ENCODE results near the gene TMEM186.
"Not testable (repeated sequence)": the region's sequence is repeated elsewhere in the genome, so short reads cannot be mapped to it uniquely, and the experiment has no call there.

Gene TMEM186

DNA sequence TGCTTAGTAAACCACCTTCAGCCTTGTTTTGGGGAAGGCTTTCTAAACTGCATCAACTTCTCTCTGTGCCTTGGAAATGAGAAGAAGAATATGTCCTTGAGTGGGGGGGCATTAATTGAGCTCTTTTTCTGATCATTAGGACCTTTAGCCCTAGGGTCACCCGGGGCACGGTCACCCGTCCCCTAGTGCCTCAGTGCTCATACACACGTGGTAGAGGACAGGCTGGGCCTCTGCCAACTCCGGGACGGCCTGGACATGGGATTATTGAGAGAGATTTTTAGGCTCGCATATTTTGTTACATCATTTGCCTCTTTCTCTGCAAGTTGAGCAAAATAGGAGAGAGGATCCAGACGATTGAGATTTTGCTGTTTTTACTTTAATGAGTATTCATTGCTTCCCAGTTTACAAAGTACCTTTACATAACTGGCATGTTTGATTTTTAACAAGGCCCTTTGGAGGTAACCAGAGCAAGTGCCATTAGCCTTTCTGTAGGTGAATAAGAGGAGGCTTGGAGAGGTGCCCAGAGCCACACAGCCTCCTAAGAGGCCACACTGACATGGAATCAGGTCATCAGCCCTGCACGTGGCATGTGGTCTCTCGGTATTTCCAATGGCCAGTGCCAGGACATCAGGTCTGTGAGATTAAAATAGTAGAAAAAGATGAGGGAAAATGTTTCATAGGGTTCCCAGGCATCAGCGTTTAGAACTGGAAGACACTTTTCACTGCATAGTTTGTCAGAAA lies 11.3 kb upstream of the TMEM186 start:
- DNase-seq, result no peak

DNA sequence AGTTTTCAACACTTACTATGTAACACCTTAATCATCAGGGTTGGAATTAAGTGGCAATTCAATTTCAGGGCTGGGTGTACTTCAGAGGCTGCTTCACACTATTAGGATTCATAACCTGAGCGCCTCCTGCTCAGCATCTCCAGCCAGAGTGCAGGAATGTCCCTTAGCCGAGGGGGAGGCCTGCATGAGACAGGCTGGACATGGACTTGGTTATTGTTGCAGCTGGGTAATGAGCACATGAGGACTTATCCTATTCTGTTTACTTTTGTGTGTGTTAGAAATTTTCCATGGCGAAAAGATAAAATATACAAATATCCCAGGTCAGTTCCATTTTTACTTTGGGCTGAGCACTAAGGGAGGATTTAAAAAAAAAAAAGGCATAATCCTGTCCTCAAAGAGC lies 10.6 kb upstream of the TMEM186 start:
- DNase-seq, result no peak

GRCh38 chr16:8807189-8807588 lies 9.8 kb upstream of the TMEM186 start:
- DNase-seq, result no peak

GRCh38 chr16:8806272-8806983 lies 9.0 kb upstream of the TMEM186 start:
- DNase-seq, result no peak

DNA sequence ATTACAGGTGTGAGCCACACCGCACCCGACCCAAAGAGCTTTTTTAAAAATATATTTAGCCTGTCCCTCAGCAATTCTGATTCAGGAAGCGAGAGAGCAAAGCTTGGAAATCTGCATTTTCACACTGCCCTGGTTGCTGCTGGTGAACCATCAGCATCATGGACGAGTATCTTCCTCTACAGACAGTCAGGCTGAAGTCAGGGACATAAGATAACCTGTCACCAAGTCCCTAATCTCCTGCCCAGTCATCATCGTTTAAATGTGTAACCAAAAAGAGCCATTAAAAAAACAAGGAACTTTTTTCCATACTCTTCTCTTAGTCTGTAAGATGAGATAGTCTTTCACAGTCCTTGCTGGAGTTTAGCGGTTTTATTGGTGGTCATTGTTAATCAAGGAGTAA lies 6.9 kb upstream of the TMEM186 start:
- no peak for DNase-seq

DNA sequence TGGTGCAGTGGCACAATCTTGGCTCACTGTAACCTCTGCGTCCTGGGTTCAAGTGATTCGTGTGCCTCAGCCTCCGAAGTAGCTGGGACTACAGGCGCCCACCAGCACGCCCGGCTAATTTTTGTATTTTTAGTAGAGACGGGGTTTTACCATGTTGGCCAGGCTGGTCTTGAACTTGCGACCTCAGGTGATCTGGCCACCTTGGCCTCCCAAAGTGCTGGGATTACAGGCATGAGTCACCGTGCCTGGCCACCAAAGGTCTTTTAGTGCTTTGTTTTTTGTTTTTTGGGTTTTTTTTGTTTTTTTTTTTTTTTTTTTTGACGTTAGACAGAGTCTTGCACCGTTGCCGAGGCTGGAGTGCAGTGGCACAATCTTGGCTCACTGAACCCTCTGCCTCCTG lies 6.3 kb upstream of the TMEM186 start:
- not testable (repeated sequence) for DNase-seq

GRCh38 chr16:8801701-8802100 lies 4.3 kb upstream of the TMEM186 start:
- DNase-seq, result no peak

DNA sequence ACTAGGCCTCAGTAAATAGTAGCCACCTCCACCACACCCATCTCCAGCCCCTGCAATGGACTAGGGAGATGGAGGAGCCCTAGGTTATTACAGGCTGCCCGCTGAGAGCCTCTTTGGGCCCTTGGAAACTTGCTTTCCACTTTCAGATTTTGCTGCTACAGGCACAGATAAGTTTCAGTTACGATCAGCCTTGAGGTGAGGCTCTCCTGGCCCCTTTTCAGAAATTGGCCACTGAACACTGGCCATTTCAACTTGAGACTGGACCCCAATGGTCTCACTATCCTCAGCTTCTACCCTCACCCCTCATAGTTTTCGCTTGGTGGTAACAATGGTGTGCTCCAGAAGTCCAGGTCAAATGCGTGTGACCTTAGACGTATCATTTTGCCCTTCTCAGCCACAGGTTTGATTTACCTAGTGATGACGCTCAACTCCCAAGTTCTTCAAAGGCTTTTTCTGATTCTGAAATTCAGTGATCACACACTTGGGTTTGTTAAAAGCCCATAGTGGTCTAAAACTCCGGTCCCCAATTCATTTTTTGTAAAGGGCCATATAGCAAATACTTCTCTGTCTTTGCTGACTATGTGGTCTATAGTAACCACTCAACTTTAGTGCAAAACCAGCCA lies 1.2 kb upstream of the TMEM186 start:
- DNase-seq, result no peak

- no peak for DNase-seq
Measured at GRCh38 chr16:8798174-8798527, 712 bp upstream of the TMEM186 start.

DNA sequence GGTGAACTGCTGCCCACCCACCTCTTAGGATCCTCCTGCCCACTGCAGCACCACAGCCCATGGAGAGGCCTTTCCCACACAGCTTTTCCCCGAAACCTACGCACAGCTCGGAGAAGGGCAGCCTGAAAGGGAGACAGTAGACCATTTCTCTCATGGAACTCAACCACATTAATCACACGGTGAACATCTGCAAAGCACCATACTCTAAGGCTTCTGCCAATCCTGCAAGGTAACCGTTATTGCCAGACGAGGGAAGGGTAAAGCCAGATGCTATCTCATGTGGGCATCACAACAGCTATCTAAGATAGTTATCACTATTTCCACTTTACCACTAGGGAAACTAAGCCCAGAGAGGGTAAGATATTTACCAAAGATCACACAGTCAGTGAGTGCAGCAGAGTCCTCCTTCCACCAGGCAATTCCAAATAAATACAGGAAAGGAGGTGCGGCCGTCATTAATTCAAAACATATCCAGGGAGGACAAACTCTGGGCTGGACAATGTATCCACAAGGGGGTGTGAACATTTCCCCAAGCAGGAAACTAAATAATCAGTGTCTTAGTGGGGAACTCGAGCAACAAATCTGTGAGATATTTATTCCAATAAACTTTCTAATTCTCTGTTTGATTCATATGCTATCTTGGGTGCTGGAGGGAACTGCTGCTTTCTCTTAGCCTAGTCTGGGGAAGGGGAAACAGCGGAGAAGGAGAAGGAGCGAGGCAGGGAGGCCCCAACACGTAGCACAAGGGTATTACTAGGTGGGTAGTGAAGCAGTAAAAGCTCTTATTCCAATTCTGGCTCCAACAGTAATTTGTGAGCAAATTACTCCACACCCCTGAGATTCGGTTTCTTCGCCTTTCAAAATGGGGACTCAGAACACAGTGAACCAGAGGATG lies 723 bp downstream of the TMEM186 start:
- DNase-seq, result no peak

DNA sequence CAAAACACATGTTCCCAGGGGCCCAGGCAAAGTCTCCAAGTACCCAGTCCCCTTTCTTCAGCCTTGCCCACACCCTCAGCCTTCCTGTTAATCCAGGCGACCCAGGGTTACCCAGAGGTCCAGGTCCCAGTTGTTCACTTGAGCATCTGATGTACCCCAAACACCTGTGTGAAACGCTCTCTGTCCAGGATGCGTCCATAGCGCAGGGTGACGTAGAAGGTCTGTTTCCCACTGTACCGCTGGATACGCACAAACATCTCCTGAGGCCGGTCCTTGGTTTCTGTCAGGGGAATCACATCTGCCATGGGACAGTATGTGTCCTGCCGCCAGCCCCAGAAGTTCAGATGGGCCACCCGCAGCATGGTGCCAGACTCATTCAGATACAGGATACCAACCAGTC lies 1.6 kb downstream of the TMEM186 start:
- no peak for DNase-seq

DNA sequence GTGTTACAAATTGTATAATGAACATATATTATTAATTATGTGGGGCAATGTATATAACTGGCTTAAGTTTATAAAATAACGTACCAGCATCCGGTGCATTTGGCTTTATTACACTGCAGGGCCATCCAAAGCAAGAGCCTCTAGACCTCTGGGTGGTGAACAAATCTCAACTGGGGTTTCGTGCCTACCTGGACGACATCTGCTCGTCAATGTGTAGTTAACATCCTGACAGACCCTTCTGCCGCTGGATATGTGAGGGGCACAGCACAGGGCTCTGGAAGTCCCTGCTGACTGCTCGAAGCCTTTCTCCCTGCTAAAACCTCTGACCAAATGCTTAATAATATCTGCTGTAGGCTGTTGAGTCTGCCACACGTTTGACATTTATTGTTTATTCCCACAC lies 2.3 kb downstream of the TMEM186 start:
- no peak for DNase-seq

DNA sequence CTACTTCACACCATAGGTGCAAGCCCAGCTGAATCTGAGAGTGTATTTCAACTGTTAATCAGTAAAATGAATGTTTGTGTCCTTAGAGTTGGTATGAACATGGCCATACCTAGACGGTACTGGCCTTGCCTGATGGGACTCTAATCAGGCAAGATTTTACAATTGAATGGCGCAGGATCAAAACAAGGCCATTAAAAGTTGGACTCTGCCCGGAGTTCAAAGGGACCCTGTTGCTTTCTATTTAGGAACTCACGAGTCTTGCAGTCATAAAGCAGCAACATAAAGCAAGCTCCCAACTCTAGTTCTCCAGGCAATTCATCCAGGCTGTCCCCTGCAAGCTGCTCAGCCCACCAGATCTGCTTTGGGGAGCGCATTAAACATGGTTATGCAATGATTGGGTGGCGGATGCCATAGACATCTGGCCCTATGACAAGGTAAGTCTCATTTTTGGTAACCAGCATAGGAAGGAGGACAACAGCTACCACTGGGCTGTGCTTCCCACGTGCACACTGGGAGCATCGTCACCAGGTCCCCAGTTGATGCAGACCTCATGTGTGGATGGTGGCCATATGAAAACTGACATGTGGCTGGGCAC lies 8.8 kb downstream of the TMEM186 start:
- DNase-seq, result no peak

DNA sequence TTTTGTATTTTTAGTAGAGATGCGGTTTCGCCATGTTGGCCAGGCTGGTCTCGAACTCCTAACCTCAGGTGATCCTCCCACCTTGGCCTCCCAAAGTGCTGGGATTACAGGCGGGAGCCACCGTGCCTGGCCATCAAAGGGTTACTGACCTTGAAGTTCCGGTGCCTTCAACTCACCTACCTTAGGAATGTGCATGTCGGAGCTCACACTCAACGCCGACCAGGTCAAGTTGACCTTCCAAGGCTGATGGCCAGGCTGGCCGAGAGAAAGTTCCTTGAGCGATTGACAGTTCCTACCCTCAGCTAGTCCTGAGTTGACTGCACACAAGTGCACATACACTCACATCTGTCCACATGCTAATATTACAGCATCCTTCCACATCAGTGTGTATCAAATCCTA lies 11.1 kb downstream of the TMEM186 start:
- DNase-seq, result not testable (repeated sequence)

DNA sequence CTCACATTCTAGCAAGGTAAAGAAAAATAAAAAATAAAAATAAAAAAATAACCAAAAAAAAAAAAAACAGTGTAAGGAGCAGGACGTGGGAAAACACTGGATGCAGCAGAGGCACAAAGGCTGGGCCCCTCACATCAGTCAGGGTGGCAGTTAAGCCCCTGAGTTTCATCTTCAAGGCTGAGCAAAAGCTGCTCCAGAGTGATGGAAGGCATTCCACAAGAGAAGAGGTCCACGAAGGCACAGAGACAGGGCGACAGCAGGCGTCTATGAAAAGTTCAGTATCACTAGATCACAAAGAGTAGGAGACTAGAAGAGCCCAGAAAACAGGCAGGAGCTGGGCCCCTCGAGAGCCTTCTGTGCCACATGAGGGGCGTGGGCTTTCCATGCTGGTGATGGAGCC lies 12.0 kb downstream of the TMEM186 start:
- no peak for DNase-seq

- DNase-seq, result no peak
Measured at GRCh38 chr16:8782673-8783072, 14.8 kb downstream of the TMEM186 start.

GRCh38 chr16:8781797-8782196 lies 15.6 kb downstream of the TMEM186 start:
- no peak for DNase-seq

GRCh38 chr16:8777217-8777616 lies 20.2 kb downstream of the TMEM186 start:
- DNase-seq, result no peak

GRCh38 chr16:8776129-8776584 lies 21.3 kb downstream of the TMEM186 start:
- DNase-seq, result no peak

GRCh38 chr16:8775359-8775758 lies 22.1 kb downstream of the TMEM186 start:
- DNase-seq, result no peak

DNA sequence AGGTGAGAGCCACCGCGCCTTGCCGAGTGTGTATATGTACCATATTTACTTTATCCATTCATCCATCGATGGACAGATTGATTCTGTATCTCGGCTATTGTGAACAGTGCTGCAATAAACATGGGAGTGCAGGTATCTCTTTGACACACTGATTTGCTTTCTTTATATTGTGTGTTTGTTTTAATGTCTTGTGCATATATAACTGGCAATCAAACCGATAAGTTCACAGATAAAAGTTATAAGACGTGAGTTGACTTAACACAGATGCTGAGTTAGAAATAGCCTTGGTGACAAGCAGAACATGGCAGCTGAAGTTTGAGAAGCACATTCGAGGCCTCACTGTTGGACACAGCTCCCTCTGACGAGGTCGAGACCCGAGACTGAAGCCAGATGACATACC lies 23.2 kb downstream of the TMEM186 start:
- DNase-seq, result no peak

DNA sequence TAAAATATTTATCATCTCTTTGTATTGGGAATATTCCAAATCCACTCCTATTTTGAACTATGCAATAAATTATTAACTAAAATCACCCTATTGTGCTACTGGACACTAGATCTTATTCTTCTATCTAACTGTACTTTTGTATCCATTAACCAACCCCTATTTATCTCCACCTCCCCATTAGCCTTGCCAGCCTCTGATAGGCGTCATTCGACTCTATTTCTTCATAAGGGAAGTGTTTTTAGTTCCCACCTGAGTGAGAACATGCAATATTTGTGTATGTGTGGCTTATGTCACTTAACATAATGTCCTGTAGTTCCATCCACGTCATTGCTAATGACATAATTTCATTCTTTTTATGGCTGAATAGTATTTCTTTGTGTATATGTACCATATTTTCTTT lies 23.9 kb downstream of the TMEM186 start:
- DNase-seq, result no peak

GRCh38 chr16:8768692-8769091 lies 28.7 kb downstream of the TMEM186 start:
- DNase-seq, result no peak
